Inferior parietal cortex (tissue), 1 donor: ENCODE measurements around the gene BBLN.
"Not testable (repeated sequence)": the region's sequence is repeated elsewhere in the genome, so short reads cannot be mapped to it uniquely, and the experiment has no call there.

Source experiments
- DNase-seq: peaks from one replicate; pipeline ENCODE4 v3.0.0-alpha.2; 2016; ENCODE audit errors: extremely low spot score

BBLN gene

DNA sequence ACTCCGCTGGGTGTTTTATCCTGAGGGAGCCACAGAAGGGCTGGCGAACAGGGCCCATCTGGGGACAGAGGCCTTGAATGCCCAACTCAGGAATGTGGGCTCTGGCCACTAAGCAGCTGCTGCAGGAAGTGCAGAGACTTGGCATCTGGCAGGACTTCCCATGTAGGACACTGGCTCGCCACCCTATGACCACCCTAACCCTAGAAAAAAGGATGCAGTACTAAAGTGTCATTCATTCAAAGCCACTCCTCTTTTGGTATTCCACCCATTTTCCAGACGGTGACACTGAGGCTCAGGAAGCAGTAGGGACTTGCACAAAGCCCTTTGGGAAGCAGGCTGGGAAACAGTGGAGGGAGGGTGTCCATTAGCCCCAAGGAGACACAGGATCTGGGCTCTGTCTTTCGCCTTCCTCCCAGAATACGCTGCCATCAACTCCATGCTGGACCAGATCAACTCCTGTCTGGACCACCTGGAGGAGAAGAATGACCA is 3.0 kb downstream of the BBLN start:
- no peak for DNase-seq

DNA sequence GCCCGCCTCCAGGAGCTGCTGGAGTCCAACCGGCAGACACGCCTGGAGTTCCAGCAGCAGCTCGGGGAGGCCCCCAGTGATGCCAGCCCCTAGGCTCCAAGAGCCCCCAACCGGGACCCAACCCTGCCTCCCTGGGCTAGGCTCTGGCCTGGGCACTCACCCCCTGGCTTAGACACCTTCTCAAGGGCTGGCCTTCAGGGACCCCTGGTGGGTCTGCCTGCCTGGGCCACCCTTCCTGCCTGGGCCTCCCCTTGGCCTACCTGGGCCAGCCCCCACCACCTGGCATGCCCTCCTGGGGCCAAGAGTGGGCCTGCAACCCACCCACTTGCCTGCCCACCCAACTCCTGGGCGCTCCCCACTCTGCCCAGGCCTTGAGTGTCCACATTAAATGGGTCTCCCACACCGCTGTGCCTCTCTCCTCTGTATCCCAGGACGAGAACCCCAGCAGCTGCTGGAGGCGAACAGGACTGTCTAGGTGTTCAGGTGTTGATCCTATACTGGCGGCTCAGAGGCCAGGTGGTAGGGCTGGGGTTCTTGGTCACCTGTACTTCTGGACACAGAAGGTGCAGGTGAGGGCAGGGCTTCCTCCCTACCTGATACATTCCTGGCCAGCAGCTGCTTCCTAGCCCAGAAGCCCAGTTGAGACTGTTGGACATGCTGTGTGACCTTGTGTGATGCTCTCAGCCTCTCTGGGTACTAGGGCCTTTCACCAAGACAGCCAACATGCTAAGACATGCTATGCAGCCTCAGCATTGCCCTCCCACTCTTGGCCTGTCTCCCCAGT is 3.6 kb downstream of the BBLN start:
- DNase-seq = no peak

DNA sequence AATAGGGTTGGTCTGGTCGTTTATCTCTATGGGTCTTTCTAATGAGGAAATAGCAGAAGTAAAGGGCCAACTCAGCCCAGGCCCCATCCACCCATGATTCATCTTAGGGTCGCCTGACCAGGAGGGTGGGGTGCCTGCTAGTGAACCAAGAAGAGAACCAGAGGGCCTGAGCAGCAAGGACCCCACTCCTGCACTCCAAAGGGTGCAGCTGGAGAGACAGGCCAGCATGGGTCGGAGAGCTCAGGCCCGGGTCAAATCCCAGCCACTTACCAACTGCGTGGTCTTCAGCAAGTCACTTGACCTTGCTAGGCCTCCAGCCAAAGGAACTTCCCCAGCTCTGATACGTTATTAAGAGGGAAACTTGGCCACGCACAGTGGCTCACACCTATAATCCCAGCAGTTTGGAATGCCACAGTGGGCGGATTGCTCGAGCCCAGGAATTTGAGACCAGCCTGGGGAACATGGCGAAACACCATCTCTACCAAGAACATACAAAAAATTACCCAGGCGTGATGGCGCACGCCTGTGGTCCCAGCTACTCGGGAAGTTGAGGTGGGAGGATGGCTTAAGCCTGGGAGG is 4.3 kb downstream of the BBLN start:
- no peak for DNase-seq

DNA sequence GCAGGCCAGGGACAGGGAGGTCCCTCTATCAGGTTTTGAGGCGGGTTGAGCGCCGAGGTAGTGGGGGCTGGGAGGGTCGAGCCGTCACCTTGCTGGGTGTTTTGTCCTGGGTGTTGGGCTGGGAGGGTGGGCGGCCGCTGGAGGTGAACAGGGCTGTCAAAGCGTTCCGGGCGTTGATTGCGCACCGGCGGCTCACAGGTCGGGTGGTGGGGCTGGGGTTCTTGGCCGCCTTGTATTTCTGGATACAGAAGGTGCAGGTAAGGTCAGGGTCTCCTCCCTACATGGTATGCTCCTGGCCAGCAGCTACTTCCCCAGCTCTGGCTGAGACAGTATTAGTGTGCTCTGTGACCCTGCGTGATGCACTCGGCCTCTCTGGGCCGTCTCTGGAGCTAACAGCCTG is 6.1 kb downstream of the BBLN start:
- DNase-seq = no peak

DNA sequence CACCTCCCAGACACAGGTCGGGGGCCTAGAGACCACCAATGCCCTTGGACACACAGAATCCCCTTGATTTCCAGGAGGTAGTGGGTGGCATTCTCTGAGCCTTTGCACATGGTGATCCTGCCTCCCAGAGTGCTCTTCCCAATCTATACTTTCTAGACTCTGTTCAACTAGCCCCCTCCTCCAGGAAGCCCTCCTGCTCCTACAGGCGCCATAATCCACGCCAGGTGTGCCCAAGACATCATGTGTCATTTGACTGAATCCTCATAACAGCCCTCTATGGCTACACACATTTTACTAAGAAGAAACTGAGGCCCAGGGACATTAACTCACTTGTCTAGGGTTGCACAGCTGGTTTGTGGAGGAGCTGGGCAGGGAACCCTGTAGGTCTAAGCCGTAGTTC is 7.1 kb downstream of the BBLN start:
- DNase-seq = no peak

DNA sequence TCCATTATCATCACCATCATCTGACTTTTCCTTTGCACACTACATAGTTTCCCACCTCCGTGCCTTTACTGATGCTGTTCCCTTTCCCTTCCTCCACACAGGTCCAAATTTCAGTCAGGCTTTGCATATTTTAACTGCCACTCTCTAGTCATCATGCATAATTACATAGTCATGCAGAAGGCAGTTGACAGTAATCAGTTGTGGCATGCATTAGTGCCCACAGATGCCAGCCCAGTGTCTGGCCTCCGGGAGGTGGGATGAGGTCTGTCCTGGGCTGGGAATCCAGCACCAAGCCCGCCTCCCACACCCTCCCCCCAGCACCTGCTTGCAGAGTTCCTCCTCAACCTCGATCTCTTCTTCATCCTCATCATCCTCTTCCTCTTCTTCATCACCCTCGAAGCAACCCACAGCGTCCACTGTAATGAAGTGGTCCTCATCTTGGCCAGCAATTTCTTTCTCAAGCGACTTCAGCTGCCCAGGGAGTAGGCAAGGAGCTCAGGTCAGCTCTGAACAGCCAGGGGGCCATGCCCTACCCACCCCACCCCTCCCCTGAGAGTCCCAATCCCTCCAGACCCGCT is 8.8 kb downstream of the BBLN start:
- DNase-seq = no peak

DNA sequence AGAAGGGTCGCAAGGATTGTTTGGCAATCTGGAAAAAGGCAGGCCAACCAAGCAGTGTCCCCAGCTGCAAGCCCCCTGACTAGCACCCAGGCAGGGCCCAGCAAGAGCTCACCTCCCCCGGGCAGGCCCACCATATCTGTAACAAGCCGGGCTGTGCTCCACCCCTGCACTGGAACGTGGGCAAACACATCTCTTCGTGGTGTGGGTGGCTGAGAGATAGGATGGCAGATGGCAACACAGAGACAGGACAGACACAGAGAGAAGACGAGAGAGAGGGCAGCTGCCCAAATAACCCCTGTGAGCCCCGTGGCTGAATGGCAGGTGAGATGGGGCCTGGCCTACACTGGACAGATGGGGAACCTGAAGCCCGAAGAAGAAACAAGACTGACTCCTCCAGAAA is 9.4 kb downstream of the BBLN start:
- DNase-seq = no peak

DNA sequence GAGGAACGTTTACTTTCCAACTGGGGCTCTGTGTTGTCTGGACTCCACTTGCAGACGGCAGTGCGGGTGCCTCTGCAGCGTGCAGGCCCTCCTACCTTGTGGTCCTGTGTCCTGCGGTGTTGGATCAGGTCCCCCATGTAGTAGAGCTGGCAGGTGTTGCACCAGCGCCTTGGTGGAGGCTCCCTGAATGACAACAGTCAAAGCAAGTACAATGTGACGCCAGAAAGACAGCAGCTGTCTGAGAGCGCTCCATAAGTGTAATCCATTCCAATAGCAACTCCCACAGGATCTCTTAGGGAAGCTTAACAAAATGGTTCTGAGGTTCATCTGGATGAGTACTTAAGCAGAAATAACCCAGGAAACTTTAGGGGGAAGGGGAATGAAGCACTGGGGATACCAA is 9.9 kb downstream of the BBLN start:
- DNase-seq = no peak

DNA sequence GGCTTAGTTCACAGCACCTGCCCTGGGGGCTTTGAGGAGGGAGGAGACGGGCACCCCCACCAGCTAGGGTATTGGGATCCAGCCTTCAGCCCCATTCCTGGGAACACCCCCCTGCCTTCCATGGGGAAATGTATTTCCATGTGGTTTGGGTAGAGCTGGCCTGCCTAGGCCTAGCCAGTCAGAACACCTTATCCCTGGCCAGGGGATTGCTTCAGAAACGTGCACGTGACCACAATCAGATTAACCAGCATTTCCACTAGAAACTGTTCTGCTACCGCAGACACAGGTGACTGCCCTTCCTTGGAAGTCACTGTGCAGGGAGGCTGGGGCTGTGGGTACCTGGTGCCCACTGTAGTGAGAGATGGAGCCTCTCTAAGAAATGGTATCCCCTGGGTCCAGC is 14.0 kb downstream of the BBLN start:
- no peak for DNase-seq

DNA sequence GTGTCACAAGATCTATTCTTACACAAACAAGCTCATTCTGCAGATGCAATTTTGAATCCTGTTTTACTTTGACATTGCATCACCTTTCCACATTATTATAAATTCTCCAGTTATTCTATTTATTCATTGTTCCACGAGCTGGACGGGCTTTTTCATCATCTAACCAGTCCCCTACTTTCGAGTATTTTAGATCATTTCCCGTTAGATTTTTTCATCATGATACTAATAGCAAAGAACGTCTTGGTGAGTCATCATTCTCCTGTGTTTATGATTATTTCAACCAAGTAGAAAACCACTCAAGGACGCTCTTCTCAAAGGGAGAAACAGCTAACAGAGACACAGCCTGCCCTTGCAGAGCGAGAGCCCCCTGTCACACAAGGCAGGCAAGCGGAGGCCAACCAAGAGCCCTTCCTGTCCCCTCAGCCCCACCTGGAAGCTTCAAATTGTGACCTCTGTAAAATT is 15.1 kb downstream of the BBLN start:
- DNase-seq = no peak

DNA sequence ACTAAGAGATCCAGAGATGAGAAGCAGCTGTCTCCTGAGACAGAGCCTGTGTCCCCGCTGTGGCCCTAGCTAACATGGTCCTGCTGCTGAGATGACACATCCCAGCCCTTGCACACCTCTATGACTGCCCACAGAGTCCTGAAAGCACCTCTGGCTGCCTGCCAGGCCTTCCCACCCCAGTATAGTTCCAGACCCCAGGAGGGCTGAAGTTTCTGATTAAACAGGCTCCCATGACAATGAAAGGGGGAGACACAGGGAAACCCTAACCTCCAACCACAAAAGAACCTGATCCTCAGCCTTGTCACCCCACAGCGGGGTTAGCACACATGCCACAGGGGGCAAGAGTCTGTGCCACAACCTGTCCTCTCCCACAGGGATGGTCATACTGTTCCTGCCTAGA is 15.7 kb downstream of the BBLN start:
- DNase-seq = no peak

DNA sequence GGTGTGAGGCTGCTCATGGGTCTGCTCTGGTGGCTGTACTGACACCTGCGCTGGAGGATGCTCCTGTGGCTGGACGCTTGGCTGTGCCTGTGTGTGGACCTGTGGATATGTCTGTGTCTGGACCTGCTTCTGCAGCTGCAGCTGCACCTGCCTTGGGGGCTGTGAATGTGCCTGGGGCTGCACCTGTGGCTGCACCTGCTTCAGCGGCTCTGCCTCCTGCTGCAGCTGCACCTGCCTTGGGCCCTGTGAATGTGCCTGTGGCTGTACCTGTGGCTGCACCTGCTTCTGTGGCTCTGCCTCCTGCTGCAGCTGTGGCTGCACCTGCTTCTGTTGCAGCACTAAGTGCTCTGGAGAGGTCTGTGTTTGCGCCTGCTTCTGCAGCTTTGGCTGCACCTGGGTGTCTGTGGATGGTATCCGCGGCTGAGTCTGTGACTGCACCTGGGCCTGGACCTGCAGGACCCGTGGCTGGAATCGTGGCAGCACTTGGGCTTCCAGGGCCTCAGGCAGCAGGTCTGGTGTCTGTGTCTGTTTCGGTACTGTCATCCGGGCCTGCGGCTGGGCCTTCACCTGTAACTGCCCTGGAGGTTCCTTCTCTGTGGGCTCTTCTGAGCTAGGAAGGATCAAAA is 18.9 kb downstream of the BBLN start:
- DNase-seq = no peak

DNA sequence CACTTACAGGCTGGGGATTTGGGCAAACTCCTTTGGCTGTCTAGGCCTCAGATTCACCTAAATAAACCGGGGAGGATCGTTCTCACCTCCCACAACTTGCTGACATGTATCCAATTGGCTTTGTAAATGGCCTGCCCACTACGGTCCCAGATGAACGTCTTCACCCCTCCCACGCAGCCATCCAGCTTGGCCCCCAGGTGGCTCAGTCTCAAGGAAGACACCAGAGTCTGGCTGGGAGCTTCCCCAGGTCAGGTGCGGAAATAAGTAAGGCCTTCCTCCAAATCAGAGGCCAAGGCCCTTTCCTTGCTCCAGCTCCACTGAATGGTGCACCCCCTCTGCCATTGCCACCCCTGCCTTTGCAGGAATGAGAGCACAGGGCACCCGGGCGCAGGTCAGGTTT is 19.9 kb downstream of the BBLN start:
- DNase-seq = no peak

DNA sequence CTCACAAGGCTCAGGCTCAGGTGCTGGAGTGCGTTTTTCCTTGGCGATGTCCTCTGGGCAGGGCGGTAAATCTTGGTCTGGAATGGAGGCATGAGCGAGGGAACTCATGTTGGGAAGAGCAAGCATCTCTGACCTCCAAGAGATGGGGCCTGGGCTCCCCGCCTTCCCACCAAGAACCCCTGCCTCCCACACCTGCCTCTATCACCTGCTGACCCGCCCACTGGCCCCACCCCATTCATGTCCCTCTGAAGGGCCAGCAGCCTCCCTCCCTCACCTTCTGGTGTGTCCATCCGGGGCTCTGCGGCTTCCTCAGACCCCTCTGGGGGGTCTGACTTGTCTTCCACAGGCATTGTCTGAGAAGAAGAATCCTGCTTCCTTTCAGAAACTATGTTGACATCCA is 20.4 kb downstream of the BBLN start:
- DNase-seq = no peak

DNA sequence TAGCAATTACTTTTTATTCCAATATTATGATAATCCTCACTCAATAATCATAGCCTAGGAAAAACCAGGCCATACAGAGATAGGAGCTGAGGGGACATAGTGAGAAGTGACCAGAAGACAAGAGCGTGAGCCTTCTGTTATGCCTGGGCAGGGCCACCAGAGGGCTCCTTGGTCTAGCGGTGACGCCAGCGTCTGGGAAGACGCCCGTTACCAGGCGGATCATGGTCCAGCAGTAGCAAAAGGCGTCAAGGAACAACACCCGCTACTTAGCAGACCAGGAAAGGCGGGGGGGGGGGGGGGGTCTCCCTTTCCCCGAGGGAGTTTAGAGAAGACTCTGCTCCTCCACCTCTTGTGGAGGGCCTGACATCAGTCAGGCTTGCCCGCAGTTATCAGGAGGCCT is 21.4 kb downstream of the BBLN start:
- DNase-seq = not testable (repeated sequence)

DNA sequence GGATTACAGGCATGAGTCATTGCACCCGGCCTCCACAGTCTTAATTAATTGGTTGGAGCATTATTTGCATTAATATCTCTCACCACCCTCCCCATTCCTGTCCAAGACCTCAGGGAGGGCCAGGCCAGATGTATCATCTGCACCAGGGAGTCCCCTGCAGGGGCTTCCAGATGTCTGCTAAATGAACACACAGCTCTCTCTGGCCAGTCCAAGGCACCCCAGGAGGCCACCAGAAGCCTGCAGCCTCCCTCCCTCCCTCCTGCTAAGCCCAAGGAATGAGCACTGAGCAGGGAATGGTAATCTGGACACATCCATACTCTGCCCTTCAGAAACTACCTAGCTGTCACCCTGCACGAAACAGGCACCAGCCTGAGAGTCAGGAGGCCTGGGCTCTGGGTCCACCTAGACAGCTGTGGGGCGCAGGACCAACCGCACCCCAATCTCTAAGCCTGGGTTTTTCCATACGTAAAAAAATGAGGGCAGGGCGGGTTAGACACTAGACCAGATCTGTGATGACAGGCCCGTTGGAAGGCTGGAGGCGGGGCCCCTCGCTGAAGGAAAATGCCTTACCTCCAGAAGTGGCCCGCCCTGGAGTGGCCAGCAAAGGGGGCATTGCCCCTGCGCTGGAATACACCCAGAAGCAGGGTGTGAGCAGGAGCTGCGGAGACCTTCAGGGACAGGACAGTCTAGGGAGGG is 23.0 kb downstream of the BBLN start:
- no peak for DNase-seq

DNA sequence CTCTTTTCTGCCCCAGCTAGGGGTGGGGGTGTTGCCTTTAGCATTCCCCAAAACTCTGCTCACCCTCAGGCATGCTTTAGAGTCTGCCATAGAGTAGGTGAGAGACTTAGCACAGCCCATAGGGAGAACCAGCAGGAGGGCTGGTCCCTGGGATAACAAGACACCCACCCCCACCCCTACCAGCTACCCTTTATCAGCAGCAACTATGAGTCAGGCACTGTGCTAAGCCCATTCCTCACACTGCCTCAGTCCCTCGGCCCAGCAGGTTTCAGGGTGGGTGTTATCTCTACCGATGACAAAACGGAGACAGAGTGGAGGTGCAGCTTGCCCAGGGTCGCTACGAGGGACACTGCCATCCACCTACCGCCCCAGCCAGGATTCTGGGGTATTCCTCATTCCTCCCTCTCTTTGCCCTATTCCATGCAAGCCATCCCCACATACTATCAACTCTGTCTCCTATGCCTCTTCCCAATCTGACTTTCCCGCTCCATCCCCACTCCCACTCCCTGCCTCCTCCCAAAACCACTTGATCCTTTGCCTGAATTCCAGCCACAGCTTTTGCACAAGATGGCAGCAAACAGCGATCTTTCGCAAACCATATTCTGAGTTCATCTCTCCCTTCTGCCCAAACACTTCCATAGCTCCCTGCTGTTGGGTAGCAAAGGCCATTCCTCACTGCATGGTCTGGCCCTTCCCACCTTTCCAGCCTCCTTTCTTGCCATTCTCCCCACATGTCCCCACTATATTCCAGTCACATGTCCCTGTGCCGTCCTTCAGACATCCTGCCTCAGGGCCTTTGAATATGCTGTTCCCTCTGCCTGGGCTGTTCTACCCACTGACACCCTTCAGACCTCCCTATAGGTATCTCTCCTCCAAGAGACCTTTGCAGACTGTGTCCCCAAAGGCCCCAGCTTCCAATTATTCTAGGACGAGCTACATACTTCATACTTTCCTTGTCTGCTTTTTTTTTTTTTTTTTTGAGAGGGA is 26.2 kb downstream of the BBLN start:
- no peak for DNase-seq

DNA sequence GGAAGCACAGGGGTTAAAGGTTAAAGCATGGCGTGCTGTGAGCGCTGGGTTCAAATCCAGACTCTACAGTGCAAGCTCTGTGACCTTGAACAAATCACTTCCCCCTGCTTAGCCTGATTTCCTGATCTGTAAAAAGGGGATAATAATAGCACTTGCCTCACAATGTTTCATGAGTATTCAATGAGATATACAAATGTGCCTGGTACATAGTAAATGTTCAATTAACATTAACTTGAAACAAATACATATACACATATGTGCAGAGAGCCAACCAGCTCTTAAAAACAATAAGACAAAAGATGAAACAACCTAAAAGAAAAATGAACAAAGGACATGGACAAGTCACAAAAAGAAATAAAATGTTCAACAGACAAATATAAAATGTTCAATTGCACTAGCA is 27.3 kb downstream of the BBLN start:
- no peak for DNase-seq

DNA sequence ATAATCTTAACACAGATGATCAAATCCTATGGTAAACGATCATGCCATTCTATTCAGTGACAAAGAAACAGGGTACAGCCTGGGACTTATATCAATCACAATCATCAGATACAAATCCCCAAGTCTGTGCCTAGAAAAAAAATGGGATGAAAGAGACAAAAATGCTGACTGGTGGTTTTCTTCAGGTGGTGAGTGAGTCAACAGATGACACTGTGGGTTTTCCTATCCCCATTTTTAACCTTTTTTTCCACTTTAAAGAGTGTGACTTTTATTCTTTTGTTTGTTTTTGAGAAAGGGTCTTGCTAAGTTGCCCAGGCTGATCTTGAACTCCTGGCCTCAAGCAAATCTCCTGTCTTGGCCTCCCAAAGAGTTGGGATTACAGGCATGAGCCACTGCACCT is 28.1 kb downstream of the BBLN start:
- no peak for DNase-seq

DNA sequence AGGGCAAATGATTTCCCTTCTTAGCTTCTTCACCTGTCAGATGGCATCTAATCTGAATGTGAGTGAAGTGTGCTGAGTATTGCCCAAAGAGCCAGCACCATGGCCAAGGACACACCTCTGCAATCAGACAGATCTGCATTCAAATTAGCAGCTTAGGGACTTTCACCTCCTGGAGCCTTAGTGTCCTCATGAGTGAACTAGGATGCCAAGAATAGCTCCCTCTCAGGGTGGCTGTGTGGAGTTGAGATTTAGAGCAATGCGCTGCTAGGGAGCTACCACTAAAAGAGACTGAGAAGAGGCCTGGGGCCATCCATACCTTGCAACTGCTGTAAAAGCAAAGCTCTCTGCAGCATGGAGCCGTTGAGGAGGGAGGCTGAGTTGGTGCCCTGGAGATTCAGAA is 29.9 kb downstream of the BBLN start:
- no peak for DNase-seq
